A673 (cell line): ENCODE measurements around the gene ZNF507. TPM values are rescaled to one million over a fixed set of nuclear protein-coding genes. Genes with fewer than 3 reads are reported as not detected.
"Not testable (repeated sequence)": the region's sequence is repeated elsewhere in the genome, so short reads cannot be mapped to it uniquely, and the experiment has no call there.

Experiments
- BruUV-seq: library from RNA; stranded (reverse); fragments of 400-500 nt; replicated peaks from 2 replicates; lab custom pipeline; 2021; lab: Mats Ljungman, UMichigan
- CTCF ChIA-PET: fragments of 300-600 bp; sonication (Branson Sonifier 250); formaldehyde crosslinking; loops from one replicate; lab custom pipeline; 2022; ENCODE audit warnings: antibody characterized with exemption; lab: Charles Lee
- POLR2A ChIA-PET: fragments of 300-600 bp; sonication (Branson Sonifier 250); formaldehyde crosslinking; loops from one replicate; lab custom pipeline; 2022; ENCODE audit warnings: antibody characterized with exemption; ENCODE audit not compliant: low non-redundant PET; lab: Charles Lee
- DNase-seq: peaks from one replicate; pipeline ENCODE4 v3.0.0-alpha.2; 2015; ENCODE audit warnings: low spot score
- H3K27ac ChIP-seq: fragments of 200-600 bp; sonication (generic); 2 replicates; pipeline ENCODE4 v1.5.1; 2016; ENCODE audit warnings: mixed run types, low read depth, mild to moderate bottlenecking, mixed read lengths, antibody characterized with exemption, low read length; ENCODE audit not compliant: poor library complexity, severe bottlenecking
- H3K27me3 ChIP-seq: fragments of 200-600 bp; sonication (generic); replicated peaks from 2 replicates; pipeline ENCODE4 v1.6.1; 2017; ENCODE audit warnings: mixed run types, low read depth, mild to moderate bottlenecking, mixed read lengths, antibody characterized with exemption, low read length; ENCODE audit not compliant: insufficient read depth, poor library complexity
- H3K36me3 ChIP-seq: fragments of 200-600 bp; sonication (generic); 2 replicates; pipeline ENCODE4 v1.6.1; 2016; ENCODE audit warnings: mixed run types, mild to moderate bottlenecking, mixed read lengths, antibody characterized with exemption, low read length; ENCODE audit not compliant: insufficient read depth, poor library complexity, severe bottlenecking
- H3K4me1 ChIP-seq: fragments of 200-600 bp; sonication (generic); 2 replicates; pipeline ENCODE4 v1.6.1; 2017; ENCODE audit warnings: mixed run types, mild to moderate bottlenecking, mixed read lengths, antibody characterized with exemption, low read length; ENCODE audit not compliant: insufficient read depth, poor library complexity, severe bottlenecking
- H3K4me3 ChIP-seq: fragments of 200-600 bp; sonication (generic); 2 replicates; pipeline ENCODE4 v1.5.1; 2016; ENCODE audit warnings: low read depth, mixed run types, mild to moderate bottlenecking, mixed read lengths, low read length; ENCODE audit not compliant: poor library complexity, severe bottlenecking
- H3K9me3 ChIP-seq: fragments of 200-600 bp; sonication (generic); 2 replicates; pipeline ENCODE4 v1.6.1; 2016; ENCODE audit warnings: mixed run types, low read depth, mild to moderate bottlenecking, mixed read lengths, antibody characterized with exemption, low read length; ENCODE audit not compliant: poor library complexity, severe bottlenecking
- CTCF ChIP-seq: fragments of 300-800, 200-600 bp; sonication (generic); conservative IDR thresholded peaks from 2 replicates; pipeline ENCODE4 v1.5.1; 2017; ENCODE audit warnings: low read depth, mild to moderate bottlenecking, antibody characterized with exemption, low read length, moderate library complexity, mixed read lengths
- EZH2 ChIP-seq: fragments of 200-600 bp; sonication (generic); IDR thresholded peaks from 2 replicates; pipeline ENCODE4 v1.6.1; 2017; ENCODE audit warnings: borderline replicate concordance, low read depth, mild to moderate bottlenecking, mixed read lengths, antibody characterized with exemption, low read length; ENCODE audit not compliant: poor library complexity, severe bottlenecking
- intact Hi-C: fragments of 100-400 bp; cut with micrococcal nuclease; formaldehyde crosslinking; loops from one replicate; pipeline ENCODE4 v1.10.0; 2022; ENCODE audit not compliant: unreplicated experiment
- total RNA-seq: library from RNA; stranded (reverse); gene quantifications from 2 replicates; pipeline ENCODE4 v1.2.3, GENCODE V29; 2021

Gene ZNF507
- total RNA-seq, 1 experiment from 2014 or later, result 35.0 TPM

DNA sequence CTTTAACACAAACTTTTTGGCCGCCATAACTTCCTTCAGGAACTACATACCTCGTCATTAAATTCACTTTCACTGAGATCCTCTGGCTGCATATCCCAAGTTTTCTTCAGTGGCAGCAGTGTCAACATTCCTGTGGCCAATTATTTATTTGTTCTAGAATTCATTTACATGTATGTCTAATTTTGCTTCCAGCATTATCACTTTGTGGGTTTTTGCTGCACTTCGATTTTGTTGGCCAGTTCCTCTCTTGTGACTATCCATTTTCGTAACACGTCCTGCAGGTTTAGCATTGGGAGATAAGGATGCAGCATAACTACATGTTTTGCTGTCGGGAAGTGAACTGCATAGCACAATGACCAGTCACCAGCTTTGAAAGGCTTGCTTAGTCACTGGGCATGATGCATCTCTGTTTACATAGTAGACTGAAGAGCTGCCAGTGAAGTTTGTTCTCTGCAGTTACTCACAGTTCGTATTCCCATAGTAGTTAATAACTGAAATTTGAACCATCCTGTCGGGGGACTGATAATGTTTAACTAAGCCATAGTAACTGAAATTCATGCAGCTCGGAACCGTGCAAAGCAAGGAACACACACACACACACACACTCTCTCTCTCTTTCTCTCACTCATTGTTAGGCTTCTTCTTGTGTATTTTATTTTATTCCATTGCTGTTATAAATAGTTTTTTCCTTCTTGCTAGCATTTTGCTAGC lies 28.3 kb downstream of the ZNF507 start:
- ChIA-PET POLR2A (interaction anchor here (0.6 kb wide), 1 partner anchor 87 kb away, joined by 3 read pairs; no protein-coding TSS in a partner anchor), CTCF (no interaction called here)
- H3K4me1 ChIP-seq, result no peaks in the 10 kb centered on the region
- TF ChIP-seq EZH2, result no peak
- TF ChIP-seq CTCF, result no peak
- no peaks in the 10 kb centered on the region for H3K27me3 ChIP-seq
- no peak overlapping the region for H3K27ac ChIP-seq
- peaks cover 37% of the 10 kb centered on the region for H3K36me3 ChIP-seq
- no peak overlapping the region for H3K4me3 ChIP-seq
- no peaks in the 10 kb centered on the region for H3K9me3 ChIP-seq
- BruUV-seq, result no TSS peak
- peak; percentile 29 for DNase-seq
- intact Hi-C loops, result no loop called here

GRCh38 chr19:32374362-32374761 lies 29.0 kb downstream of the ZNF507 start:
- H3K4me1 ChIP-seq, H3K27ac ChIP-seq, H3K9me3 ChIP-seq, BruUV-seq, intact Hi-C loops, DNase-seq, H3K4me3 ChIP-seq, CTCF ChIA-PET, H3K27me3 ChIP-seq, POLR2A ChIA-PET: not testable (repeated sequence)
- H3K36me3 ChIP-seq, result peaks cover 37% of the 10 kb centered on the region

DNA sequence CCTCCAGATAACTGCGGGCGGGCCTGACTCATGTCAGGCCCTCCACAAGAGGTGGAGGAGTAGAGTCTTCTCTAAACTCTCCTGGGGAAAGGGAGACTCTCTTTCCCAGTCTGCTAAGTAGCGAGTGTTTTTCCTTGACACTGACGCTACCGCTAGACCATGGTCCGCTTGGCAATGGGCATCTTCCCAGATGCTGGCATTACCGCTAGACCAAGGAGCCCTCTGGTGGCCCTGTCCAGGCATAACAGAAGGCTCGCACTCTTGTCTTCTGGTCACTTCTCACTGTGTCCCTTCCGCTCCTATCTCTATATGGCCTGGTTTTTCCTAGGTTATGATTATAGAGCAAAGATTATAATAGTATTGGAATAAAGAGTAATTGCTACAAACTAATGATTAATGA lies 31.7 kb downstream of the ZNF507 start:
- H3K27ac ChIP-seq, H3K9me3 ChIP-seq, POLR2A ChIA-PET, H3K27me3 ChIP-seq, intact Hi-C loops, BruUV-seq, H3K4me1 ChIP-seq, H3K4me3 ChIP-seq, CTCF ChIA-PET, DNase-seq: not testable (repeated sequence)
- H3K36me3 ChIP-seq, result peaks cover 23% of the 10 kb centered on the region
- TF ChIP-seq CTCF, result peak; percentile 42

DNA sequence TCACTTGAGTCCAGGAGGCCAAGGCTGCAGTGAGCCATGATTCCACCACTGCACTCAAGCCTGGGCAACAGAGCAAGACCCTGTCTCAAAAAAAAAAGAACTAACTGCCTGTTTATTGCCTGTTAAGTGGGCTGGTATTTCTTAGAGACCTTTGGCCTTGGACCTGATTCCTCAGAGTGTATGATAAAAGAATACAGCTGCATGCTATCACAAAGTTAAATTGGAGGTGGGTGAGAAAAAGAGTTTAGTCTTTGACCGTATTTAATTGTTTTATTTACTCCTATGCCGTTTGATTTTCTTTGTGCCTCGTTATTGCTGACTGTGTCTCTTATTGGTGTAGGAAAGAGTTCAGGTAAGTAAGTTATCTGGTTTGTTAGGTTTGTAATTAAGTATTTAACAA lies 34.9 kb downstream of the ZNF507 start:
- no peak for DNase-seq
- H3K9me3 ChIP-seq, result no peaks in the 10 kb centered on the region
- intact Hi-C loops, result no loop called here
- POLR2A ChIA-PET, result no interaction called here
- peaks cover 29% of the 10 kb centered on the region for H3K36me3 ChIP-seq
- BruUV-seq, result no TSS peak
- H3K27me3 ChIP-seq, result no peaks in the 10 kb centered on the region
- TF ChIP-seq EZH2, result no peak
- no peak for TF ChIP-seq CTCF
- H3K4me3 ChIP-seq, result no peak overlapping the region
- no peaks in the 10 kb centered on the region for H3K4me1 ChIP-seq
- H3K27ac ChIP-seq, result no peak overlapping the region
- CTCF ChIA-PET, result no interaction called here
